IMR-90 (cell line): Measurements from ENCODE around the gene GRAMD1B. TPM values are rescaled to one million over a fixed set of nuclear protein-coding genes. Genes with fewer than 3 reads are reported as not detected.

ENCODE experiments used
- ATAC-seq: fragments of 200-7000 bp; cut with Tn5 transposase; 2 replicates; pipeline ENCODE4 v1.9.1; 2020; ENCODE audit warnings: low read depth, mild to moderate bottlenecking, moderate library complexity
- BruUV-seq: library from RNA; stranded (reverse); fragments of 400-500 nt; replicated peaks from 2 replicates; lab custom pipeline; 2021; lab: Mats Ljungman, UMichigan
- CTCF ChIA-PET: fragments of 300-600 bp; formaldehyde crosslinking; extraction: SDS; loops from one replicate; lab custom pipeline; 2021; ENCODE audit warnings: antibody characterized with exemption; lab: Yijun Ruan, JAX
- POLR2A ChIA-PET: fragments of 300-600 bp; sonication (Branson Sonifier 250); formaldehyde crosslinking; loops from one replicate; lab custom pipeline; 2022; ENCODE audit warnings: antibody characterized with exemption; ENCODE audit not compliant: unreplicated experiment; lab: Charles Lee
- DNase-seq: peaks from one replicate; pipeline ENCODE4 v3.0.0; 2013
- H2AFZ ChIP-seq: replicated peaks from 2 replicates; pipeline ENCODE3; 2013; ENCODE audit warnings: low read length, mild to moderate bottlenecking; ENCODE audit not compliant: poor library complexity
- H2AK5ac ChIP-seq: 2 replicates; pipeline ENCODE4 v1.6.1; 2013; ENCODE audit warnings: low read depth, low read length, inconsistent platforms
- H2AK9ac ChIP-seq: replicated peaks from 2 replicates; pipeline ENCODE3; 2013; ENCODE audit warnings: mild to moderate bottlenecking, low read depth, low read length, moderate library complexity; ENCODE audit not compliant: poor library complexity
- H2BK120ac ChIP-seq: 2 replicates; pipeline ENCODE4 v1.6.1; 2013; ENCODE audit warnings: low read depth, low read length, inconsistent platforms
- H2BK15ac ChIP-seq: 3 replicates; pipeline ENCODE4 v1.6.1; 2013; ENCODE audit warnings: low read depth, low read length, inconsistent platforms
- H2BK20ac ChIP-seq: 2 replicates; pipeline ENCODE4 v1.6.1; 2013; ENCODE audit warnings: low read depth, mild to moderate bottlenecking, inconsistent platforms, low read length, moderate library complexity
- H2BK5ac ChIP-seq: 2 replicates; pipeline ENCODE4 v1.6.1; 2013; ENCODE audit warnings: mild to moderate bottlenecking, low read depth, low read length, inconsistent platforms; ENCODE audit not compliant: poor library complexity, severe bottlenecking
- H3K14ac ChIP-seq: replicated peaks from 2 replicates; pipeline ENCODE4 v1.6.1; 2013; ENCODE audit warnings: low read depth, low read length, inconsistent platforms
- H3K18ac ChIP-seq: 2 replicates; pipeline ENCODE4 v1.6.1; 2013; ENCODE audit warnings: low read depth, low read length, control low read depth
- H3K23ac ChIP-seq: 2 replicates; pipeline ENCODE4 v1.6.1; 2013; ENCODE audit warnings: low read depth, low read length, inconsistent platforms
- H3K27ac ChIP-seq: 2 replicates; pipeline ENCODE4 v1.5.1; 2013; ENCODE audit warnings: mild to moderate bottlenecking, control low read depth, low read length; ENCODE audit not compliant: insufficient read depth
- H3K27me3 ChIP-seq: 2 replicates; pipeline ENCODE4 v1.6.1; 2013; ENCODE audit warnings: low read length; ENCODE audit not compliant: control insufficient read depth, insufficient read depth
- H3K36me3 ChIP-seq: 2 replicates; pipeline ENCODE4 v1.6.1; 2013; ENCODE audit warnings: low read length, mixed read lengths; ENCODE audit not compliant: control insufficient read depth, insufficient read depth
- H3K4ac ChIP-seq: 2 replicates; pipeline ENCODE4 v1.6.1; 2013; ENCODE audit warnings: low read depth, low read length, inconsistent platforms
- H3K4me1 ChIP-seq: 2 replicates; pipeline ENCODE4 v1.6.1; 2013; ENCODE audit warnings: low read length, mixed read lengths; ENCODE audit not compliant: control insufficient read depth, insufficient read depth
- H3K4me2 ChIP-seq: 2 replicates; pipeline ENCODE4 v1.6.1; 2013; ENCODE audit warnings: low read depth, mild to moderate bottlenecking, control low read depth, low read length, moderate library complexity
- H3K4me3 ChIP-seq: 2 replicates; pipeline ENCODE4 v1.5.1; 2013; ENCODE audit warnings: low read depth, mild to moderate bottlenecking, control low read depth, low read length, moderate library complexity; ENCODE audit not compliant: insufficient read depth
- H3K56ac ChIP-seq: 2 replicates; pipeline ENCODE4 v1.6.1; 2013; ENCODE audit warnings: low read length, inconsistent platforms; ENCODE audit not compliant: insufficient read depth; ENCODE audit errors: extremely low read depth
- H3K79me1 ChIP-seq, 2 experiments: 2 replicates each; pipeline ENCODE4 v1.6.1; 2013; ENCODE audit warnings: low read length in 2 of 2, inconsistent platforms in 1 of 2, low read depth in 1 of 2
- H3K9ac ChIP-seq: 2 replicates; pipeline ENCODE4 v1.6.1; 2013; ENCODE audit warnings: low read depth, low read length, control low read depth
- H3K9me1 ChIP-seq: 2 replicates; pipeline ENCODE4 v1.6.1; 2013; ENCODE audit warnings: low read length, inconsistent platforms; ENCODE audit not compliant: insufficient read depth
- H3K9me3 ChIP-seq: 2 replicates; pipeline ENCODE4 v1.6.1; 2013; ENCODE audit warnings: low read length; ENCODE audit not compliant: control insufficient read depth, insufficient read depth
- H4K20me1 ChIP-seq: 2 replicates; pipeline ENCODE4 v1.6.1; 2013; ENCODE audit warnings: low read length, inconsistent platforms; ENCODE audit not compliant: insufficient read depth
- H4K5ac ChIP-seq: 2 replicates; pipeline ENCODE4 v1.6.1; 2013; ENCODE audit warnings: mild to moderate bottlenecking, low read depth, low read length, control low read depth
- H4K8ac ChIP-seq, 2 experiments: 2 replicates each; pipeline ENCODE4 v1.6.1; 2013; ENCODE audit warnings: low read depth in 2 of 2, low read length in 2 of 2, control low read depth in 1 of 2, inconsistent platforms in 1 of 2
- H4K91ac ChIP-seq: 2 replicates; pipeline ENCODE4 v1.6.1; 2013; ENCODE audit warnings: low read depth, low read length, inconsistent platforms; ENCODE audit not compliant: insufficient read depth
- BHLHE40 ChIP-seq: fragments of 150-350 bp; IDR thresholded peaks from 2 replicates; pipeline ENCODE4 v1.6.1; 2016; ENCODE audit warnings: mild to moderate bottlenecking, low read depth, low read length
- USF2 ChIP-seq: fragments of 150-350 bp; IDR thresholded peaks from 2 replicates; pipeline ENCODE4 v1.6.1; 2017; ENCODE audit warnings: mild to moderate bottlenecking, antibody characterized with exemption, low read length, low read depth
- WGBS, 2 experiments: methylation state at CpG; one replicate each; pipeline versions ENCODE4 v1.1.5 to v1.1.7; 2013; ENCODE audit warnings: missing lambda C conversion rate in 2 of 2; ENCODE audit not compliant: insufficient read length in 1 of 2; ENCODE audit errors: extremely low coverage in 2 of 2; 5-methylcytosine and 5-hydroxymethylcytosine counted together
- dilution Hi-C: fragments of 300-500 bp; cut with HindIII; formaldehyde crosslinking; loops from one replicate; pipeline ENCODE4 v1.14.3; 2018; ENCODE audit warnings: low sequenced_read_pairs; ENCODE audit not compliant: unreplicated experiment
- in situ Hi-C: fragments of 300-500 bp; cut with MboI; formaldehyde crosslinking; loops from 3 replicates; pipeline ENCODE4 v1.14.3; 2019; ENCODE audit warnings: low sequenced_read_pairs, inconsistent platforms, mixed read lengths
- intact Hi-C: fragments of 100-400 bp; cut with micrococcal nuclease; formaldehyde crosslinking; loops from 2 replicates; pipeline ENCODE4 v1.10.0; 2022
- polyA plus RNA-seq, 3 experiments: library from polyadenylated mRNA; depleted of rRNA; stranded (reverse); fragments of >200 nt; gene quantifications; 2 replicates each; pipeline ENCODE4 v1.2.3, GENCODE V29; 2012; ENCODE audit warnings: low replicate concordance in 1 of 3
- total RNA-seq: library from RNA; depleted of rRNA; stranded (reverse); fragments of >200 nt; gene quantifications from 2 replicates; pipeline ENCODE4 v1.2.3, GENCODE V29; 2012

The GRAMD1B gene
- total and polyA plus RNA-seq, 2 of the 4 experiments (the other 2 are of a cell fraction), result 7.1 to 7.2 TPM

GRCh38 chr11:123526027-123526805 lies 96.1 kb downstream of the GRAMD1B start:
- no peak overlapping the region for H3K4me3 ChIP-seq
- POLR2A ChIA-PET, result no interaction called here

More at GRCh38 chr11:123526027-123526805, 96.1 kb downstream of the GRAMD1B start:
- Histone ChIP-seq H3K4me1 (no peaks in the 10 kb centered on the region), H3K9ac (no peak overlapping the region), H3K27me3 (no peaks in the 10 kb centered on the region), H3K4ac (no peak overlapping the region), H4K8ac (no peak overlapping the region), H4K5ac (no peak overlapping the region), H3K9me3 (no peaks in the 10 kb centered on the region), H4K91ac (no peak overlapping the region), H3K14ac (no peak overlapping the region), H2AFZ (no peak overlapping the region), H2BK5ac (no peak overlapping the region), H2AK5ac (no peak overlapping the region), H3K9me1 (0 out of 2 replicates have a peak, but pooled peaks cover 3% of the 10 kb centered on the region), H2BK15ac (no peak overlapping the region), H3K18ac (no peak overlapping the region), H3K79me1 (peaks cover 7 to 19% of the 10 kb centered on the region in 2 experiments; a peak in 3 of 4 replicates), H3K56ac (no peak overlapping the region), H2AK9ac (peak overlapping the region; percentile 1), H3K36me3 (no peaks in the 10 kb centered on the region), H3K27ac (no peak overlapping the region), H2BK120ac (no peak overlapping the region), H3K23ac (no peak overlapping the region), H2BK20ac (no peak overlapping the region), H4K20me1 (peaks cover 7% of the 10 kb centered on the region; the same call in 1 of the 2 replicates), H3K4me2 (no peak overlapping the region)
- CTCF ChIA-PET, result interaction anchor here (0.9 kb wide), 1 partner anchor 12 kb away, joined by 3 read pairs; no protein-coding TSS in a partner anchor
- 80% methylated on average over 1 of the region's 22 CpGs; no CpG with 5 or more reads in 1 of the 2 experiments for WGBS, 2 experiments
- TF ChIP-seq USF2 (no peak), BHLHE40 (no peak)
- dilution Hi-C loops, result no loop called here
- no peak for ATAC-seq
- DNase-seq, result no peak
- no TSS peak for BruUV-seq
- intact Hi-C loops, result no loop called here
- in situ Hi-C loops, result no loop called here
